ENCODE data around the gene ZNF740.
"Not testable (repeated sequence)": the region's sequence is repeated elsewhere in the genome, so short reads cannot be mapped to it uniquely, and the experiment has no call there.

ZNF740 gene

GRCh38 chr12:53195516-53196420, 15.2 kb downstream of the ZNF740 start:
- no peak for DNase-seq (ENCODE audit: low spot score)

GRCh38 chr12:53196486-53196885, 16.0 kb downstream of the ZNF740 start:
- DNase-seq (ENCODE audit: low spot score), result no peak

- no peak for DNase-seq (ENCODE audit: low spot score)
Measured at GRCh38 chr12:53197011-53197640, 16.6 kb downstream of the ZNF740 start.

GRCh38 chr12:53198486-53199110, 18.1 kb downstream of the ZNF740 start:
- no peak for DNase-seq (ENCODE audit: low spot score)

GRCh38 chr12:53199700-53200099, 19.2 kb downstream of the ZNF740 start:
- no peak for DNase-seq (ENCODE audit: low spot score)

GRCh38 chr12:53200107-53200457, 19.6 kb downstream of the ZNF740 start:
- no peak for DNase-seq (ENCODE audit: low spot score)

- no peak for DNase-seq (ENCODE audit: low spot score)
Measured at GRCh38 chr12:53200458-53201176, 20.1 kb downstream of the ZNF740 start.

- DNase-seq (ENCODE audit: low spot score), result peak; percentile 42
Measured at GRCh38 chr12:53201177-53201541, 20.6 kb downstream of the ZNF740 start.

- no peak for DNase-seq (ENCODE audit: low spot score)
Measured at GRCh38 chr12:53201639-53202038, 21.1 kb downstream of the ZNF740 start.

GRCh38 chr12:53202316-53202715, 21.8 kb downstream of the ZNF740 start:
- DNase-seq (ENCODE audit: low spot score), result not testable (repeated sequence)

GRCh38 chr12:53204351-53204750, 23.8 kb downstream of the ZNF740 start:
- DNase-seq (ENCODE audit: low spot score), result no peak

- peak; percentile 96 for DNase-seq (ENCODE audit: low spot score)
Measured at GRCh38 chr12:53205747-53206419, 25.4 kb downstream of the ZNF740 start.

GRCh38 chr12:53207042-53207441, 26.5 kb downstream of the ZNF740 start, which contains the start of gene ITGB7:
ITGB7 (minus strand) TSS chr12:53207251; CDS start chr12:53200443, 6,808 bp downstream.
- no peak for DNase-seq (ENCODE audit: low spot score)

- no peak for DNase-seq (ENCODE audit: low spot score)
Measured at GRCh38 chr12:53208435-53208834, 27.9 kb downstream of the ZNF740 start.

GRCh38 chr12:53208877-53209463, 28.4 kb downstream of the ZNF740 start:
- DNase-seq (ENCODE audit: low spot score), result no peak

- no peak for DNase-seq (ENCODE audit: low spot score)
Measured at GRCh38 chr12:53210843-53211242, 30.3 kb downstream of the ZNF740 start.

GRCh38 chr12:53211476-53212381, 31.2 kb downstream of the ZNF740 start:
- DNase-seq (ENCODE audit: low spot score), result no peak

GRCh38 chr12:53212931-53213330, 32.4 kb downstream of the ZNF740 start:
- DNase-seq (ENCODE audit: low spot score), result no peak

GRCh38 chr12:53213348-53213747, 32.8 kb downstream of the ZNF740 start:
- peak; percentile 84 for DNase-seq (ENCODE audit: low spot score)

- no peak for DNase-seq (ENCODE audit: low spot score)
Measured at GRCh38 chr12:53214221-53214620, 33.7 kb downstream of the ZNF740 start.
